ENCODE data around the gene MAP2K1.
A peak's percentile ranks its signal among the peaks of the same experiment; 100 is the strongest.
"Not testable (repeated sequence)": the region's sequence is repeated elsewhere in the genome, so short reads cannot be mapped to it uniquely, and the experiment has no call there.

The MAP2K1 gene

DNA sequence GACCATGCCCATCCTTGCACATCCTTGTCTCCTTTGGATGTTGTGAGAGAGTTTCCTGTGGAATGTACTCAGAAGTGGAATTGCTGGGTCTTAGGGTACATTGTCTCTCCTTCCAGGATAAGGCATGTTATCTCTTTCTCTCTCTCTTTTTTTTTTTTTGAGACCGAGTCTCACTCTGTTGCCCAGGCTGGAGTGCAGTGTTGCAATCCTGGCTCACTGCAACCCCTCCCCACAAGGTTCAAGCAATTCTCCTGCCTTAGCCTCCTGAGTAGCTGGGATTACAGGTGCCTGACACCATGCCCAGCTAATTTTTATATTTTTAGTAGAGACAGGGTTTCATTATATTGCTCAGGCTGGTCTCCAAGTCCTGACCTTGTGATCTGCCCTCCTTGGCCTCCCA is 6.3 kb downstream of the MAP2K1 start:
- not testable (repeated sequence) for DNase-seq (ENCODE audit: low spot score)

- no peak for DNase-seq (ENCODE audit: low spot score)
These were observed 7.8 kb downstream of the MAP2K1 start for GRCh38 chr15:66394472-66394871.

DNA sequence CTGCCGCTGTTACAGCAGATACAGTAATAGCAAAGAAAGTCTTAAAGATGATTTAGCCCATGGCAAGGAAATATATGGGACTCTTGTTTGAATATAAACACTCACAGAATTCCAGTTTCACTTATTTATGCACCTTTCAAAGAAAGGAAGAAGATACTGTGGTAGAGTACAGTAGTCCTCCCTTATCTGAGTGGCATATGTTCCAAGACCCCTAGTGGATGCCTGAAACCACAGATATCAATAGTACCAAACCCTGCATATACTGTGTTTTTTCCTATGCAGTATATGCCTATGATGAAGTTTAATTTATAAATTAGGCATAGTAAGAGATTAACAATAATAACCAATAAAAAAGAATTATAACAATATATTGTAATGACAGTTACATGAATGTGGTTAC is 8.2 kb downstream of the MAP2K1 start:
- no peak for DNase-seq (ENCODE audit: low spot score)

DNA sequence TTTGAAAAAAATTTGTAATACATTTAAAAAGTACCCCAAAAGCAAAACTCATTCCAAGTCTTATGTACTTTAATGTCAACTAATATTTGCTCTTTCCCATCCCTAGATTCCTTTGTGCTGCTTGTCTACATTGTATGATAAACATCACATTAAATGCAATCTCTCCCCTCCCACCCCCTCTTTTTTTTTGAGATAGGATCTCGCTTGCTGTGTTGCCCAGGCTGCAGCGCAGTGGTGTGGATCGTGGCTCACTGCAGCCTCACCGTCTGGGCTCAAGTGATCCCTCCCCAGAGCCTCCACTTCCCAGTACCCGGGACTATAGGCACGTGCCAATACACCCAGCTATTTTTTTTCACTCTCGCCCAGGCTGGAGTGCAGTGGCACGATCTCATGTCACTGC is 12.6 kb downstream of the MAP2K1 start:
- no peak for DNase-seq (ENCODE audit: low spot score)

DNA sequence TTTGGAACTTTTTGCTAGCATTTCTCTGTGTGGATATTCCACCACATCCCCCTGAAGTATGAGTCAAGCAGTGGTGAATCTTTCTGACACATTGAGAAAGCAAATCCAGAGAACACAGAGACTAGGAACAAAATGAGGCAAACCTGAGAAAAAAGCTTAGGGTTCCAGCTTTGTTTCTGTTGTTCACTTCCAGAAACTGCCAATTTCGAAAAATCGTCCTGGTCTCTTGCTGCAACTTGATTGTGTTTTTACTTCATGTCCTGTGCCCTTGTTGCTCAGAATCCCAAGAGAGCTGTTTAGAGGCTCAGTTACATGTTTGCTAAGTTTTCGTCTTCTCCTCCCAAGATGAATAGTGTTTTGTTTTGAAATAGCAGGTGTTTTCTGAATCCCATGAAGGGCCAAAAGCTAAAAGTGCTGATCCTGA is 13.7 kb downstream of the MAP2K1 start:
- DNase-seq (ENCODE audit: low spot score), result no peak

DNA sequence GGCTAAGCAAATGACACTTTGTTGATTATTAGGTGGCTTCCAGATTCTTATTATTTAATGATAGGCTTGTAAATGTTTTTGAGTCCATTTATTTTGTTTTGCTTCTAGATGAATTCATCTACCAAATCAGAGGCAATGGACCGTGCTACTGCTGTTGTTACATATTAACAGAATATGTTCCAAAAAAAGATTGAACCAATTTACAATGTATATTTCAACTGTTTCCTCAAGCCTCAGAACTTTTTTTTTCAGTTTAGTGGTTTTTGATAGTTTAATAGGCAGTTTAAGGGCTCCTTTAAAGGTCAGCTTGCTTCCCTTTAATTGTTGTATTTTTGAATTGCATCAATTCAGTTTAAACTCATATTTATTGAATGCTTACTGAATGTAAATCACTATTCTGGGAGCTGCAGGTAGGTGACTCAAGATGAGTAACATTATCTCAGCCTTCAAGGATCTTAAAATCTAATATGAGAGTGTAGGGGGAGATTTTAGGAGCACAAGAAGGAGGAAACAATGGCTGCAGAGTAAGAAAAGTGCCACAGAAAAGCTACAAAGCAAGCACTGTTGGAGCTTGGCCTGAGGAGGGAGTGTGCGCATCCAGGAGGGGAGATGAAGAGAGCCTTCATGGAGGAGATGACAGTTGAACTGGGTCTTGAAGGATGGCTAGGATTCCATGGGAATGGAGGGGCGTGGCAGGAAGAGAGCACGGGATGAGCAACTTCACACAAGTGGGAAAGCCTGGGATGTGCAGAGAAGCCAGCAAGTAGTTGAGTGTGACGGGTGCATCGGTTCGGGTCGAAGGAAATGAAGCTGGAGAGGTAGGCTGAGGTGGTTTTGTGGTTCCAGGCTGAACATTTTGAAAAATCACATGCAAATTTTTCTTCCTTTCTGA is 14.7 kb downstream of the MAP2K1 start:
- DNase-seq (ENCODE audit: low spot score), result no peak

GRCh38 chr15:66402761-66403284 is 16.1 kb downstream of the MAP2K1 start:
- DNase-seq (ENCODE audit: low spot score), result no peak

- no peak for DNase-seq (ENCODE audit: low spot score)
These were observed 16.6 kb downstream of the MAP2K1 start for GRCh38 chr15:66403323-66403722.

DNA sequence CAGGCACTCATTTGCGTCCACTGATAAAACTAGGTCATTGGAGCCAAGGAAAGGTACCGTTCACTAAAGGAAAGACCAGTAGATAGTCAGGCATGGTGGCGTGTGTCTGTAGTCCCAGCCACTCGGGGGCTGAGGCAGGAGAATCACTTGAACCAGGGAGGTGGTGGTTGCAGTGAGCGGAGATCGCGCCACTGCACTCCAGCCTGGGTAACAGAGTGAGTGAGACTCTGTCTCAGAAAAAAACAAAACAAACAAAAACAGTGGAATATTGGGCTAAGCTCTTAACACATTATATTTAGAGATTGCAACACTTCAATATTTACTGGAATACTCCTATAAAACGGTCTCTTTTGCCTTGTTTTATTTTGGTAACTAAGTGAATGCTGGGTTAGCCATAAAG is 17.4 kb downstream of the MAP2K1 start:
- no peak for DNase-seq (ENCODE audit: low spot score)

DNA sequence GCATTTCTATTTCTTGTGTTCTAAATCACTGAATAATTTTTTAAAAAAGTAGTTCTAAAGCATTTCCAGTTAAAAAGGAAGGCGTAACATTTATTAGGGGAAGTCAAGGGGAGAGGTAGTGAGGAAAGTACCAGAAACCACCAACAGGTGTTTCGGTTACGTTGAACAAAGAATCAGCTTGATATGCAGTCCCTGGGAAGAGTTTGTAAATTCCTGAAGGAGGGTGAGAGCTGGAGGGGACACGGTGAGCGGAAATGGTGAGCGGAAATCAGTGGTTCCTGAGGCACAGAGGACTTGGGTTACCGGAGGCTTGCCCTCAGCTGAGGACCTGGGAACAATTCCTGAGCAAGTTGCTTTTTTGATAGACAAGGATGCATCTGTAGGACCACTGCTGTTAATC is 17.8 kb downstream of the MAP2K1 start:
- DNase-seq (ENCODE audit: low spot score), result no peak

- no peak for DNase-seq (ENCODE audit: low spot score)
These were observed 18.3 kb downstream of the MAP2K1 start for GRCh38 chr15:66405007-66405406.

GRCh38 chr15:66405615-66406014 is 18.9 kb downstream of the MAP2K1 start:
- DNase-seq (ENCODE audit: low spot score), result no peak

DNA sequence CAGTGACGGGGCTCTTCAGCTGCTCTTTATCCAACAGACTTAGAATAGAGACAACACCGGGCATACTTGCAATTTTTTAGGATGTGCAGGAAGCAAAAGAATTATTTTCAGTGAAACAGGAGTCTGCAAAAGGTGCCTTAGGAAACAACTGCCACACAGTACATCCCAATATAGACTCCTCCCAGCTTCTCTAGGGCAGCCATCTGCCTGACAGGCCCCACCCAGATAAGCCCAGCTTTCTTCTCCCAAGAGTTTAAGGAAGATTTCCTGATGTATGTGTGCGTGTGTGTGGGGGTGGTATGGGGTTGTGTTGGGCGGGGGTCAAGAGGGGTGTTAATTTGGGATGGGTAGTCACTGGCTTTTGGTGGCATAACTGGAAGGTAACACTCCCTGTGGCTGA is 21.5 kb downstream of the MAP2K1 start:
- DNase-seq (ENCODE audit: low spot score), result no peak

DNA sequence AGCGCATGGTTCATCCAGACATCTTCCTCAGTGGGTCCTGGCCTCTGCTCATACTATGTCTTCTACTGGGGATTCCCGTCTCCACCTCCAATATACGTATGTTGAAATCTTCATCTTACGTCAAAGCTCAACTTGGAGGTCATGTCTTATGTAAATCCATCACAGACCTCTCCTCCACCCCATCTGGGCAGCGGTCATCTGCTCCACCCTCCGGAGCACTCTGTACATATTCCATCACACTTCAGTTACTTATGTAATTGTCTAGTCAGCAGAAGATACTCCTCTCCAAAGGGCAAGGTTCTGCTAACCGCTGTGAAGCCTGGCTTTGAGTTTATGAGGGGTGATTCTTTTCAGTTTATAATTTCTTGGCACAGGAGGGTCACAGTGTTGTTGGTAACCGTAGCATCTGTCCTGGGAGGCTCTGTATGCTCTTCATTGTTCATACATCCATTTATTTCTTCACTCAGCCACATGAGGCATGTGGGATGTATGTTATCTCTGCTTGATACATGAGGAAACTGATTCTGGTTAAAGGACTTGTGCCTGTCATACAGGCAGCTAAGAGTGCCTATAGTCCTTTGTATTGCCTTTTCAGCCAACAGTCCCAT is 22.1 kb downstream of the MAP2K1 start:
- no peak for DNase-seq (ENCODE audit: low spot score)

DNA sequence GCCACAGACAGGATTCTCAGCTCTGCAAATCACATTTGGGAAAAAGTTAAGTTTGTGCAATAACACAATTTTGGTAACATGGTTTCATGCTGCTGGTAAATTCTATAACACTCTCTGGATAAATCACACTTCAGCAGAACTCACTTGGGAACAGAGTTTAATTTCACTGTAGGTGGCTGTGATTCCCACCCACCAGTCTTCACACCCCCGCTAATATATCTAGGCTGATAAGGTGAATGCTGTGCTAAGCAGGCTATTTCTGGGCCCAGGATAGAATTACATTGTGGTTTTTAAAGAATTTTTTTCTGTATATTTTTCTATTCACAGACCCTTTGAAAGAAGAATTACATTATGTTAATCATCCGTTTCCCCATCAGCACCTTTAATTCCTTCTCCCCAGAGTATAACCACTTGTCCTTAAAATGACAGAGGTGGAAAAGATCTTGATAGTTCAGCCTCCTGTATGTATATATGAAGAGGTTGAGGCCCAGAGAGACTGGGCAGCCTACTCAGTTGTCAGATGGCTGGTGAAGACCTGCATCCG is 22.9 kb downstream of the MAP2K1 start:
- no peak for DNase-seq (ENCODE audit: low spot score)

DNA sequence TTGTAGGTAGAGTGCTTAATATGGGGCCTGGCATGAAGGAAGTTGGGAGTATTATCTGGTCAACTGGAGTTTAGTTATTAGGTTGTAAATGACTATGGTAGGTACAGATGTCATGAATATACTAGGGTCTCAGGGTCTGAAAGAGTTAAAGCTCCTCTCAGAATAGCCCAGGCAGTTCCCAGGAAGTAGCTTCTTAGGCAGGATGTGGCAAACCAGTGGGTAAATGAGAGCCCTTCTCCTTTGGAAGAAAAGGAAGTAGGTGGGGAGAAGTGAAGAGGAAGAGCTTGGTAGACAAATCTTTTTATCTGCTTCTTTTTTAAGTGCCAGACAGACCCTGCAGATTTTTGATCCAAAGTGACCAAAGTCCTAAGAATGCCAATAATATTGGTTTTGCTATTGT is 24.5 kb downstream of the MAP2K1 start:
- peak; percentile 73 for DNase-seq (ENCODE audit: low spot score)

DNA sequence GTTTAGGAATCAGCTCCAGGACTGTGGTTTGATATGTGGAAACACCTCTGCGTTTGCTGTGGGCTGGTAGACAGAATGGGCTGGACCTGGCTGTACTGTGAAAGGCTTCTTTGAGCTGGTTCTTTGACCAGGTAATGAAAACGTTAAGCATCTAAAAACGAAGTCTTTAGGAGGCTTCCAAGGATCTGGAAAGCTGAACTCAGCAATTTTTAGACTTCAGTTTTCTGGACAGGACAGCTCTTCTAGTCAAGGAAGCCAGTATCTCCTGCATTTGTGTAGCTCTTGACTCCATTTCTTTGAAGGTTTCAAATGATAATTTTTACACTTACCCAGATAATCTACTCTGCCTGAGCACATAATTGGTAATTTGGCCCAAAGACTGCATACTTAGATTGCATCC is 25.5 kb downstream of the MAP2K1 start:
- no peak for DNase-seq (ENCODE audit: low spot score)

- DNase-seq (ENCODE audit: low spot score), result no peak
These were observed 26.9 kb downstream of the MAP2K1 start for GRCh38 chr15:66413579-66413978.

DNA sequence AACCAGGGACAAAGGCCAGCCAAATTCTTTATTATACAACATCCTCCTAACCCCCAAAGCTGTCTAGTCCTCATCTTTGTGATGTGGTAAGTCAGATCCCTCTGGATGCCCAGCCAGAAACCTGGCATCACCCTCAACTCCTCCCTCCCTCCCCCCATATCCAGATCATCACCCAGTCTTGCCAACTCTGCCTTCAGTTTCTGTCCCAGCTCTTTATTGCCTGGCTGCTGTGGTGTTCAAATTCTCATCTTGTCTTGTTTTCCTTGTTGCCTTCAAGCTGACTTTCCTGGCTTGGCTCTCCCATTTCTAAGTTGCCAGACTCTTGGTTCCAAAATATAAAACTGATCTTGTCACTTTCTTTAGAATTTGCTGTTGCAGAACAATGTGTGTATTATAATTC is 28.6 kb downstream of the MAP2K1 start:
- no peak for DNase-seq (ENCODE audit: low spot score)

DNA sequence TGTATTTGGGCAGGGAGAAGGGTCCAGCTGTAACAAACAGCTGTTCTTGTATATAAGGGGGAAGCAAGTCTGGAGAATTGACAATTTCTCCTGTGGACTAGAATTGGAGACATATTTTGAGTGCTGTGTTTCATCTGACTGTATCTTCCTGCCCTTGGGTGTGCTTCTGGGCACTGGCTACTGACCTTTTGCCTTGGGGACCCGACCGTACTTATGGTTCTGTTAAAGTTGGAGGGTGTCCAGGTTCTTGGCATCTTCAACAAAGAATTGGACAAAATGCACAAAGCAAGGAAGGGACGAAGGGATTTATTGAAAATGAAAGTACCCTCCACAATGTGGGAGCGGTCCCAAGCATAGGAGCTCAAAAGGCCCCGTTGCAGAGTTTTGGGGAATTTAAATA is 31.0 kb downstream of the MAP2K1 start:
- DNase-seq (ENCODE audit: low spot score), result no peak

DNA sequence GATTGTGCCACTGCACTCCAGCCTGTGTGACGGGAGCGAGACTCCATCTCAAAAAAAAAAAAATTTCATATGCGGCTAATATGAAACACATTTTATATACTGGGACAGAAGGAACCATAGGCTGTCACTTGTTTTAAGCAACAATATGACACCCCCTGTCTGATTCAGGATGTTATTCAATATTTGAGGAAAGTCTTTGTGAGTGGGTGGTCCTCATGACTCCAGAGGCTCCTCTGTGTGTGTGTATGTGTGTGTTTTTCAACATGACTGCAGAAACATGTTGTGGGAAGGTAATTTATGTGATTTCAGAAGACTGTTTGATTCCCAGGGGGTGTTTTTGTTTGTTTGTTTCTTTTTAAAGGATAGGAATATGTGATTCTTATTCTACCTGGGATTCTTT is 32.8 kb downstream of the MAP2K1 start:
- DNase-seq (ENCODE audit: low spot score), result no peak

GRCh38 chr15:66422347-66422746 is 35.6 kb downstream of the MAP2K1 start:
- no peak for DNase-seq (ENCODE audit: low spot score)

DNA sequence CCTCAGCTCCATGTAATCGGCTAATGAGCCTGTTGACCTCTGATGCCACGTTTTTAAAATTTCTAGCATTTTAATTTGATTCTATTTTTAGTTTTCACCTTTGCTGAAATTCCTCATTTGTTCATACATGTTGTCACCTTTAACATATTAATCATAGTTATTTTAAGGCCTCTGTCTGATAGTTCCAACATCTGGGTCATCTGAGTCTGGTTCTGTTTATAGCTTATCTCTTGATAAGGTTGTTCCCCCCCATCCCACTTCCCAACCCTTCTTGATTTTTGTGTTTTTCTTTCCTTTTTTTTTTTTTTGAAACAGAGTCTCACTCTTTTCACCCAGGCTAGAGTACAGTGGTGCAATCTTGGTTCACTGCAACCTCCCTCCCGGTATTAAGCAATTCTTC is 36.4 kb downstream of the MAP2K1 start:
- no peak for DNase-seq (ENCODE audit: low spot score)
